Spinal cord (tissue), 10 donors: ENCODE data around the gene KRTAP10-12. TPM values are rescaled to one million over a fixed set of nuclear protein-coding genes. Genes with fewer than 3 reads are reported as not detected.
"Not testable (repeated sequence)": the region's sequence is repeated elsewhere in the genome, so short reads cannot be mapped to it uniquely, and the experiment has no call there.

Source experiments
- DNase-seq, 6 donors: peaks; one replicate each; pipeline versions ENCODE4 v3.0.0 to v3.0.0-alpha.2; 2013 to 2015; ENCODE audit warnings: low spot score in 6 of 6, low read depth in 4 of 6
- H3K27ac ChIP-seq: one replicate; pipeline ENCODE4 v1.5.1; 2013; ENCODE audit warnings: low read depth, low read length, control low read depth
- H3K27me3 ChIP-seq: one replicate; pipeline ENCODE4 v1.6.1; 2013; ENCODE audit warnings: low read length; ENCODE audit not compliant: control insufficient read depth, insufficient read depth
- H3K36me3 ChIP-seq: one replicate; pipeline ENCODE4 v1.6.1; 2013; ENCODE audit warnings: low read length; ENCODE audit not compliant: control insufficient read depth, insufficient read depth
- H3K4me1 ChIP-seq: one replicate; pipeline ENCODE4 v1.6.1; 2013; ENCODE audit warnings: low read length; ENCODE audit not compliant: control insufficient read depth, insufficient read depth
- H3K4me3 ChIP-seq: one replicate; pipeline ENCODE4 v1.5.1; 2013; ENCODE audit warnings: low read depth, low read length, control low read depth
- H3K9me3 ChIP-seq: one replicate; pipeline ENCODE4 v1.6.1; 2013; ENCODE audit warnings: low read length; ENCODE audit not compliant: control insufficient read depth, insufficient read depth
- WGBS: methylation state at CpG from one replicate; pipeline ENCODE4 v1.1.5; 2013; ENCODE audit warnings: missing lambda C conversion rate; ENCODE audit not compliant: insufficient coverage; 5-methylcytosine and 5-hydroxymethylcytosine counted together
- polyA plus RNA-seq, 2 donors: library from polyadenylated mRNA; unstranded; fragments of 120-200 nt; gene quantifications; one replicate each; pipeline ENCODE4 v1.2.1, GENCODE V29; 2013; ENCODE audit not compliant: insufficient read length in 2 of 2
- total RNA-seq, 2 donors: library from RNA; depleted of rRNA in 1 of 2; stranded (reverse); fragments of 120-200 nt in 1 of 2; fragments of >200 nt in 1 of 2; gene quantifications; one replicate each; pipeline versions ENCODE4 v1.2.3 to v1.2.4, GENCODE V29; 2013 to 2014
- donor health status: healthy.

KRTAP10-12 gene
- total and polyA plus RNA-seq, 4 donors = not detected

DNA sequence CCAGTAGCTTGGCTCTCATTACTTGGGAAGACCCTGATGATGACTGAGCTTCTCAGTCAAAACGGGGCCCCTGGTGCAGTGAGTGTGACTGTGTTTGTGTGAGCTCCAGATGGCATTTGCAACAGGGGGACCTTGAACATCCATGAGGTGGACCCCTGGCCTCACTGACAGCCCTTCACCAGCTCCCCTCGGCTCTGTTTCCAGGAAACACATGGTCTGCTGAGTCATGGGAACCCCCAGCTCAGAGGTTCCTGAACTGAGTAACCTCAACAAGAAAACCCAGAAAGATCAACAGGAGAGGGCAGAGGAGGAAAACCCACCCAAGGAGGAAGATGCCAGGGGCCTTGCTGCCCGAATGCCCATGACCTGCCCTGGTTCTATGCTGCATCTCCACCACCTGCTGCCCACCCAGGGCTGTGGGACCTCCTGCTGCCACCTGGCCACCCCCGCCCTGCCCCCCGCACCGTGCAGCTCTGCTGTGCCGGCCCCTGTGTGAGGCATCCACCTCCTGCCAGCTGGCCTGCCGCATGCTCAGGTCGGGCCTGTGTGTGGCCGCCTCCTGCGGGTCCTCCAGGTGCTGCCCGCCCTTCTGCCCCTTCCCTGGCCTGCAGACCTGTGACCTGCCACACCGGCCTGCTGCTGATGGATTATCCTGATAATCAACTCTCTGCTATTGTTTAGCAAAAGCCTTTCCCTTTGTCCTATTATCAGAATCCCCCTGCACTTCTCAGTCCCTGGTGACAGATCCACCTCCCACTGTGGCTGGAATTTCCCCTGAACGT lies 10.8 kb upstream of the KRTAP10-12 start:
- peaks cover 6% of the 10 kb centered on the region for H3K4me1 ChIP-seq
- DNase-seq = no peak
- no peak overlapping the region for H3K4me3 ChIP-seq
- no peaks in the 10 kb centered on the region for H3K27me3 ChIP-seq
- no peak overlapping the region for H3K27ac ChIP-seq
- H3K9me3 ChIP-seq = no peaks in the 10 kb centered on the region
- 32% methylated on average over 11 of the region's 14 CpGs for WGBS
- H3K36me3 ChIP-seq = no peaks in the 10 kb centered on the region

DNA sequence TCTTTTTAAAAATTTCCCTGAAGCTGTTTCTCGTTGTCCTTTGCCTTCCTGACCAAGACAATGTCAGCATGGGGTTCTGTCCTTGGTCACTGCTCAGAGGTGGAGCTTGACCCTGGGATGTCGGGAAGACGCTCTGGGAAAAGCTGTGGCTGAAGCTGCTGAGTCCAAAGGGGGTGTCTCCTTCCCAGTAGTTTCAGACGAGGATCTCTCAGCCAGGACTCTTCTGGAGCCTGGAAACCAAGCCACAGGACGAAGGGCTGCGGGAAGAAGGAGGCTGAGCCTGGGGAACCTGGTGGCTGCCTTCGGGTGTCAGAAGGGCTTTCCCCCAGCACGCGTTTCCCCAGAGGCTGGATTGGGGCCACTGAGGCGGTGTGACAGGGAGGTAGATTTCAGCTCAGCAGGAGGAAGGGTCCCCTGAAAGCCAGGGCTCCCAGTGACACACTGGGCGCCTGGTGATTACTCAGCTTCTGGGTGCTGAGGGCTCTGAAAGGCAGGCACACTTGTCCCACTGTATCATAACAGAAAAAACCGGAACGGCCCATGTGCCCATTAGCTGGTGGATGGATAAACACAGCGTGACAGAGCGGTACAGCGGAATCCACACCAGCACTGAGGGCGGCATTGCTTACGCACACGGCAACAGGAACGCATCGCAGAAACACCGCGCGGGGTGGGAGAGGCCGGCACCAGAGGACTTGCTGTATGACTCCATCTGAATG lies 10.0 kb upstream of the KRTAP10-12 start:
- Histone ChIP-seq H3K27me3 (no peaks in the 10 kb centered on the region), H3K4me3 (no peak overlapping the region), H3K4me1 (peaks cover 6% of the 10 kb centered on the region), H3K27ac (no peak overlapping the region), H3K36me3 (no peaks in the 10 kb centered on the region), H3K9me3 (no peaks in the 10 kb centered on the region)
- DNase-seq = no peak
- 63% methylated on average over 24 of the region's 25 CpGs for WGBS

DNA sequence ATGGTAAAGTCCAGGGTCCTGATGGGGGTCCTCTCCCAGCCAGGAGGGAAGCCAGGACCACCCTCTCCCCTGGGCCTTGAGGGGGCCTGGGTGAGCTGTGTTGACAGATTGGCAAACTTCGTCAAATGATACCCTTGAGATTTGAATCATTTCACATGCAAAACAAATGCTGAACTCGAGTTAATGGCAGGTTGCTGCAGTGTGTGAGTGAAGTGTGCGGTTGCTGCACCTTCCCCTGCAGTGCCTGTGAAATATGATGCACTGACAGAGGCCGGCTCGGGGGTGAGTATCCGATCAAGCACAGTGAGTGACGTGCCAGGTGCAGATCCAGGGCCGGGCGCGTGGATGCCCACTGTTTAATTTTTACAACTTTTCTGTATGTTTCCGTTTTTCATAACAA lies 9.3 kb upstream of the KRTAP10-12 start:
- Histone ChIP-seq H3K4me1 (peaks cover 6% of the 10 kb centered on the region), H3K9me3 (peaks cover under 1% of the 10 kb centered on the region), H3K27ac (no peak overlapping the region), H3K27me3 (no peaks in the 10 kb centered on the region), H3K36me3 (no peaks in the 10 kb centered on the region), H3K4me3 (no peak overlapping the region)
- WGBS = 42% methylated on average over 6 of the region's 11 CpGs
- DNase-seq = no peak

DNA sequence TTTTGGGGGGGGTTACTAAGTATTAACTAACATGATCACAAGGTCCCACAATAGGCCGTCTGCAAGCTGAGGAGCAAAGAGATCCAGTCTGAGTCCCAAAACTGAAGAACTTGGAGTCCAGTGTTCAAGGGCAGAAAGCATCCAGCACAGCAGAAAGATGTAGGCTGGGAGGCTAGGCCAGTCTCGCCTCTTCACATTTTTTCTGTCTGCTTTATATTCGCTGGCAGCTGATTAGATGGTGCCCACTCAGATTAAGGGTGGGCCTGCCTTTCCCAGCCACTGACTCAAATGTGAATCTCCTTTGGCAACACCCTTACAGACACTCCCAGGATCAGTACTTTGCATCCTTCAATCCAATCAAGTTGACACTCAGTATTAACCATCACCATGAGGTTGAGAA lies 7.2 kb upstream of the KRTAP10-12 start:
- not testable (repeated sequence) for H3K4me3 ChIP-seq, H3K27ac ChIP-seq, H3K36me3 ChIP-seq, H3K4me1 ChIP-seq, H3K27me3 ChIP-seq, H3K9me3 ChIP-seq, DNase-seq
- 81% methylated on average over 3 of the region's 3 CpGs for WGBS

DNA sequence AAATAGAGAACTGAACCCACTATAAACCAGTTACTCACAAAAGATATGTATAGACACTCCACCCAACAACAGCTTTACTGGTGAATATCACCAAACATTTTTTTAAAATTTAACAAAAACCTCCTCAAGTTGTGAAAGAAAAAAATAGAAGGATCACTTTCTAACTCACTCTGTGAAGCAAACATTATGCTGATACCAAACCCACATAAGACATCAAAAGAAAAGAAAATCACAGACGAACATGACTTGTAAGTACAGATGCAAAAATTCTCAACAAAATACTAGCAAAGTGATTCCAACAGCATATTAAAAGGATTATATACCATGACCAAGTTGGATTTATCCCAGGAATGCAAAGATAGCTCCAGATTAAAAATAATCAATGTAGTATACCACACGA lies 5.3 kb upstream of the KRTAP10-12 start:
- no CpG with 5 or more reads among the region's 2 CpGs for WGBS
- Histone ChIP-seq H3K4me3 (no peak overlapping the region), H3K27me3 (no peaks in the 10 kb centered on the region), H3K9me3 (peaks cover 2% of the 10 kb centered on the region), H3K36me3 (no peaks in the 10 kb centered on the region), H3K27ac (no peak overlapping the region), H3K4me1 (peaks cover 5% of the 10 kb centered on the region)
- DNase-seq = no peak

DNA sequence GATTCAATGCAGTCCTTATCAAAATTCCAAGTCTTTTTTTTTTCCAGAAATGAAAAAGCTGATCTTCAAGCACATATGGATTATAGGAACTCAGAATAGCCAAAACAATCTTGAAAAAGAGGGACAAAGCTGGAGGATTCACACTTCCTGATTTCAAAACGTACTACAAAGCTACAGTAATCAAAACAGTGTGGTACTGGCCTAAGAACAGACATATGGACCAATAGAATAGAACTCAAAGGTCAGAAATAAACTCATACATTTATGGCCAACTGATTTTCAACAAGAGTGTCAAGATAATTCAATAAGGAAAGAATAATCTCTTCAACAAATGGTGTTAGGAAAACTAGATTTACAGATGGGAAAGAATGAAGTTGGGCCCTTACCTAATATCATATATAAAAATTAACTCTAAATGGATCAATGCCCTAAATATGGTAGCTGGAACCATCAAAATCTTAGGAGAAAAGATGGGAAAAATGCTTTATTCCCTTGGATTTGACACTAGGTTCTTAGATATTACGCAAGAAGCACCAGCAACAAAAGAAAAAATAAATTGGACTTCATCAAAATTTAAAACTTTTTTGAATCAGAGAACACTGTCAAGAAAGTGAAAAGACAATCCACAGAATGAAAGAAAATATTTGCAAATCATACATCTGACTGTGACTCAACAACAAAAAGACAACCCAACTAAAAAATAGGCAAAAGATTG lies 4.0 kb upstream of the KRTAP10-12 start:
- DNase-seq = no peak
- H3K27ac ChIP-seq = no peak overlapping the region
- H3K36me3 ChIP-seq = no peaks in the 10 kb centered on the region
- no CpG with 5 or more reads among the region's 2 CpGs for WGBS
- H3K4me1 ChIP-seq = peaks cover 5% of the 10 kb centered on the region
- H3K4me3 ChIP-seq = no peak overlapping the region
- peaks cover 2% of the 10 kb centered on the region for H3K9me3 ChIP-seq
- H3K27me3 ChIP-seq = peaks cover 5% of the 10 kb centered on the region

DNA sequence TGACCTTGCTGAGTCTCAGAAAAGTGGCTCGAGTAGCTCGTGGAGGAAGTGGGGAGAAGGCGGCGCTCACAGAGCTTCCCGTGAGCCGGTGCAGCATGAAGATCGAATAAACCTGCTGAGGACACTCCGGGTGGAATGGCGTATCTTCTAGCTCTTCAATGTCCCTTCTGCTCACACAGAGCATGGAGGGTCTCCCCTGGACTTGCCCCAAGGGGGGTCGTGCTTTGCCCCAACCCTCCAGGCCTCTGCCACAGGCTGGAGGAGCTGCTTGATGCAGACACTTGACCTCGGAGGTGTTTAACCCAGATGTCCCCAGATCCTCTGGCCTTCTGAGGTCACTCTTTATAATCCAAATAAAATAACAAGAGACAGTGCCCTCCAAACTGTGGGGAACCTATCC lies 2.2 kb upstream of the KRTAP10-12 start:
- no peak overlapping the region for H3K4me3 ChIP-seq
- peaks cover 11% of the 10 kb centered on the region for H3K27me3 ChIP-seq
- peaks cover 12% of the 10 kb centered on the region for H3K4me1 ChIP-seq
- H3K36me3 ChIP-seq = no peaks in the 10 kb centered on the region
- WGBS = 74% methylated on average over 11 of the region's 11 CpGs
- H3K27ac ChIP-seq = no peak overlapping the region
- no peak for DNase-seq
- peaks cover 2% of the 10 kb centered on the region for H3K9me3 ChIP-seq

DNA sequence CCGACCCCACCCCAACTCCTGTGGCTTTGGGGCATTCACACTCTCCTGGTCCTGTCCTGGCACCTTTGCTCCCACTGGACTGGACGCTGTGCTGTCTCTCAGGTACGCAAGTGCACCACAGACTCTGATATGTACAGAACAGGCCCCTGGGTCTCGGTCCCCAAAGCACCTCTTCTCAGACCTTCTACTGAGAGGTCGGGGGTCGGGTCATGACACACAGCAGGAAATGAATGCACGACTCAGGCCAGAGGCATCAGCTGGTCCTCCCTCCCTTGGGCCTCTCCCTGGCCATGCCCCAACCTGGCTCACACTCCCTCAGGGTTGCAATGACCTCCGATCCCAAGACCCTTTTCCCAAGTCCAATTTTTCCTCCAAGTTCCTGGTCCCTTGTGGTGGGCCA lies 1.8 kb upstream of the KRTAP10-12 start:
- Histone ChIP-seq H3K36me3 (no peaks in the 10 kb centered on the region), H3K4me3 (no peak overlapping the region), H3K9me3 (peaks cover 2% of the 10 kb centered on the region), H3K4me1 (peaks cover 12% of the 10 kb centered on the region), H3K27me3 (peaks cover 11% of the 10 kb centered on the region), H3K27ac (no peak overlapping the region)
- no peak for DNase-seq
- 63% methylated on average over 7 of the region's 8 CpGs for WGBS

DNA sequence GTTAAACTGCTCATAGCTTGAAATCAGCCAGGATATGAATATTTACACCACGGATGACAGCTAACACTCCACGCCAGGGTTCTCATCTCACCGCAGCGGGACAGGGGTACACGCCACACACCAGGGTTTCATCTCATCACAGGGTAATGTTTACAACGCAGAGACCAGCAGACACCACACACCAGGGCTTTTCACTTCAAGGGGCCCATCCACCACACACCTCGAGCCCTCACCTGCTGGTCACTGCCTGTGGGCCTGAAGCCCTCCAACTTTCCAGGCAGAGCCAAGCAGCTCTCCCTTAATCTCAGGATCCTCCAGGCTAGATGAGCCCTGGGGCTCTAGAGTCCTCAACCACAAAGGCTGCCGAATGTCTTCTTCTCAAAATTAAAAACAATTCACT lies 1.3 kb upstream of the KRTAP10-12 start:
- Histone ChIP-seq H3K4me3 (no peak overlapping the region), H3K27me3 (peaks cover 15% of the 10 kb centered on the region)
- 86% methylated on average over 8 of the region's 8 CpGs for WGBS

More for the DNA sequence above, 1.3 kb upstream of the KRTAP10-12 start:
- Histone ChIP-seq H3K36me3 (no peaks in the 10 kb centered on the region), H3K27ac (no peak overlapping the region), H3K9me3 (peaks cover 2% of the 10 kb centered on the region), H3K4me1 (peaks cover 12% of the 10 kb centered on the region)
- no peak for DNase-seq
